ENCODE results near the gene OSBPL10.
"Not testable (repeated sequence)": the region's sequence is repeated elsewhere in the genome, so short reads cannot be mapped to it uniquely, and the experiment has no call there.

Gene OSBPL10

GRCh38 chr3:31704591-31705179, 276.4 kb downstream of the OSBPL10 start:
- DNase-seq (ENCODE audit: low read depth in 2 of 2), result peak; percentile 6 to 11

DNA sequence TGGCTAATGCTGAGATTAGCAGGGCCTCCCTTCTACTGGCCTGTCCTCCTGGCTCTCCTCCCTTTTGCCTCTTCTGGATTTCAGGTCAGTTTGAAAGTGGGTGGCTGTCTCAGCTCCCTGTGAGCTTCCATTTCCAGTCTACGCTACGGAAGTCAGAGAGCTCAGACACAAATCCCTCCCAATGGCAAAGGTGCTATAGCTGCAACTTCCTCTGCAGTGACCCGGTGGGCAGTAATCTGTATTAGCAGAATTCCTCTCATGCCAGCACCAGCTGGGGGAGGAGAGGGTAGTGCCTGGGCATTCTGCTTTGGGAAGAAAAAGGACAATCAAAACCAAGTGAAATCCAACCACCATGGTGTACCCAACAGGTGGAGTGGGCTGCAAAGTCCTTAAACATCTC, 276.9 kb downstream of the OSBPL10 start:
- DNase-seq (ENCODE audit: low read depth in 2 of 2), result no peak

DNA sequence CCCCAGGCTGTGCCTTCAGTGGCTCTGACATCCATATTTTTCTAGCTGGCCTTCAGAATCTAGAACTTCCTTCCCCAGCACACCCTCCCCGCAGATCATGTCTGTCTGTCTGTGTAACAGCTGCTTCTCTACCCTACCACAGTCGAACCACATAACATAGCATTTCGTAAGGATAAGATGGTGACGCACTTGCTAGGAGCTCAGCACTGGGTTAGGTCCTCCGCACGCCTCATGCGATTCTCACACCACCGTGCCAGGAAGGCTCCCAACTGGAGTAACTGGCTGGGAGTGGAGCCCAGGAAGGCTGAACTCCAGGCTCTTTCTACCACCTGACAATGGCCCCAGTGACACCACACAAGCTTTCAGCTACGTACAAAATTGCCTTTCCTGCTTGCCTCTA, 279.8 kb downstream of the OSBPL10 start:
- DNase-seq (ENCODE audit: low read depth in 2 of 2), result no peak

DNA sequence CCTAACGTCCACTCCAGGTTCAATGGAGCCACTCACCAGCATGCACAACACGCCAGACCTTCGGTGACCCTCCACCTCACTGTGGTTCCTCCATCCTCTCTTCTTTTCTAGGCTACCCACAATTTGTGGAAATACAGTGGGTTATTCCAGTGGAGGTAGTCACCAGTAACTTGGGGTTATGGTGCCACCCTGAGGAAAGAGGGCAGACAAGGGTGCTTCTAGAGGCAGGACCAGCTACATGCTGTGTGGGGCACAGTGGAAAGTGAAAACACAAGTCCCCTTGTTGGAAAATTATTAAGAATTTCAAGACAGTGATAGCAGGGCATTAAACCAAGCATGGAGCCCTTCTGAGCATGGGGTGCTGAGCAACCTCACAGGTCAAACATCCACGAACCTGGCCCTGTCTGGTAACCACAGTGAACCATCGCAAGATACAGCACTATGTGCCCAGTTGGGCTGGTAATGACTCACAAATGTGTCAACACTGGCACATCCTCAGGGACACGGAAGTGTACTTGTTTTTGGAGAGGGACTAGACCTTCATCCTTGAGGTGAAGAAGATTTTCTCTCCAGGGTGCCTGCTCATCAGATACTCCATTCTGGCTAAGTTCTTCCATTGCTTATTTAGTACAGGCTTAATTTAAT, 281.6 kb downstream of the OSBPL10 start:
- DNase-seq (ENCODE audit: low read depth in 2 of 2), result no peak

DNA sequence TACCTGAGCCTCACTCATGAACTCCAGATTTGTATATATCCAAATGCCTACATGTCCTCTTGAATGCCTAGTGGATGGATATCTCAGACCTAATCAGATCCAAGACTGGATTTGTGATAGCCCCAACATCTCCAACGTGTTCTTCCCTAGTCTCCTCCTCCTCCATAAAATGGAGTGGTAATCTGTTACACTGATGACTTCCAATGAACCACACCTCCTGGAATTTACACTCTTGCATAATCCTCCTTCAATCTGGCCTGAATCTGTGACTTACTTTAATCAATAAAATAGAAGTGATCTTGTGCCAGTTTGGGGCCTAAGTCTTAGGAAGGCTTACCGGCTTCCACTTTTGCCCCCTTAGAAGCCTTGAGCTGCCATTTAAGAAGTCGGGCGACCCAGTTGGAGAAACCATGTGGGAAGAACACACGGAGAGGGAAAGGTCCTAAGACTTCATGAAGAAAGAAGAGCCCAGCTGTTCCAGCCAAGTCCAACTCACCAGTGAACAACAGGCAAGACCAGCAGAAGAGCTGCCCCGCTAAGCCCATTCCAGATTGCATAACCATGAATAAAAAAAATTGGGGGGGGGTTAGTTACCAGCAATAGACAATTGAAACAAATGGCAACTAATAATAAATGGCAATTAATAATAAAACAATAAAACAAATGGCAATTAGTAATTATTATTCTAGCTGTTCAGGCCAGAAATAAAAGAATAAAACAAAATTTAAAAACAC, 284.1 kb downstream of the OSBPL10 start:
- no peak for DNase-seq (ENCODE audit: low read depth in 2 of 2)

DNA sequence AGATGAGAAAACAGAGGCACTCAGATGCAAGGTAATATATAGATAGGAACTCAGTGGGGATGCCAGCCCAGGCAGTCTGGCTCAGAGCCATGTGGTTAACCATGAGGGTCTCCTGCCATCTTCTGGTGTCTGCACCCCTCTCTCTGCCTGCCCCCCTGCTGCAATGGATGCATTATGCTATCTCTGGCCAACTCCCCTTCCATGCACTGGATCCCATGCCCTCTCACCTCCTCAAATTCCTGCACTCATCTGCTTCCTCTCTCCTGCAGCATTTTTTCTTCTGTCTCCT, 285.1 kb downstream of the OSBPL10 start:
- DNase-seq (ENCODE audit: low read depth in 2 of 2), result no peak

DNA sequence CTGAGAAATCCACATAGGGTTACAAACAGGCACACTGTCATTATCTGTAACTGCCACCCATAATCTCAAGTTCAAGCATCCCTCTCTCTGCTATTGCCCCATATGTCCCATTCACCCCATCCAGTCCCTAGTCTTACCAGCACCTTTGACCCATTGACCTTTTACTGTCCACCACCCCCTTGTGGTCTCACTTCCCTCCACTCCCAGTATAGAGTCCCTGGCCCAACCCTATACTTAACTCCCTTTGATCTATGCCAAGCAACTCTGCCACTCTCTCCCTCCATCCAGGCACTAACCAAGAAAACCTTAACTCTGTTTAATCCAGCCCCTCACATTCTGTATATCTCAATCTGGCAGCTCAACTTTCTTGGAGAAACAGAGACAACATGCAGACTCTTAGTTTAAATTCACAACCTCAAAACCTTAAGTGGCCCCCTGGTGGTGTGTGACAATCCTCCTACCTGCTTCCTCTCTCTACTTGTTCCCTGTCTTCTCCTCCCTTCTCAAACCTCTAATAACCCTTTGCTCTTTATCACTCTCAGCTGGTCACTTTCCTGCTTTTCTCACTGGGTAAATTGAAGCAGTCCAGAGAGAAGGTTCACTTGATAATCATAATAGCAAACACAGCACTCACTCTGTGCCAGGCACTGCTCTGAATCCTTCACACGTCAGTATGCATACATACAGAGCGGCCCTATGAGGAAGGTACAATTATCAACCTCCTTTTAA, 285.6 kb downstream of the OSBPL10 start:
- peak in 1 of 2 donors; percentile 12 for DNase-seq (ENCODE audit: low read depth in 2 of 2)

DNA sequence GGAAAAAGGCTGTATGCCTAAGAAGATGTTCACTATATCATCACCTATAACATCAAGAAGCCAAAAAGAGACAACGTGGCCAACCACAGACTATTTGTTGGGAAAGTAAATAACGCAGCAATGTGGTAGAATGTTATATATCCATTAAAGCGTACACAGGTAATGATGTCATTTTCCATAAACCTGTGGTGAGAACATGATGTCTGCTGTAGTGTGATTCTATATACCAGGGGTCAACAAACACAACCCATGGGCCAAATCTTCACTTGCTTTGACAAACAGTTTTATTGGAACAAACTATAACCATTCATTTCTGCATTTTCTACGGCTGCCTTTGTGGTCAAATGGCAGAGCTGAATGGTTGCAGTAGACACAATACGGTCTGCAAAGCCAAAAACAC, 287.7 kb downstream of the OSBPL10 start:
- no peak for DNase-seq (ENCODE audit: low read depth in 2 of 2)

GRCh38 chr3:31692751-31693150, 288.3 kb downstream of the OSBPL10 start:
- DNase-seq (ENCODE audit: low read depth in 2 of 2), result no peak

DNA sequence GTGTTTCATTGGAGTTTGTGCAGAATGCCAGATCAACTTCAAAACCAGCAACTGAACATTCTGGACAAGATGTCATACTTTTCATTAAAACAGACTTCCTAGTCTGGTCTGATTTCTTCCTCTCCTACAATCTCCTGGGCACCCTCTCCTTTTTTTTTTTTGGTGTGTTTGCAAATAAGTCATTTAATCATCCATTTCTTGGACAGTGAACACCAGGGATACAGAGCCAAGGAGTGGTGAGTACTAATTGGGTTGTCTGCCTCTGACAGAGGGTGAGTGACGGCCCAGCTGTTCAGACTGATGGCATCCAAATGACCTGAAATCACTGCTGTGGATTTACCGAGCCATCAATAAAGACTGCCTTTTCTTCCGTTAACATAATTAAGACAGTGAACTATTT, 290.3 kb downstream of the OSBPL10 start:
- no peak for DNase-seq (ENCODE audit: low read depth in 2 of 2)

DNA sequence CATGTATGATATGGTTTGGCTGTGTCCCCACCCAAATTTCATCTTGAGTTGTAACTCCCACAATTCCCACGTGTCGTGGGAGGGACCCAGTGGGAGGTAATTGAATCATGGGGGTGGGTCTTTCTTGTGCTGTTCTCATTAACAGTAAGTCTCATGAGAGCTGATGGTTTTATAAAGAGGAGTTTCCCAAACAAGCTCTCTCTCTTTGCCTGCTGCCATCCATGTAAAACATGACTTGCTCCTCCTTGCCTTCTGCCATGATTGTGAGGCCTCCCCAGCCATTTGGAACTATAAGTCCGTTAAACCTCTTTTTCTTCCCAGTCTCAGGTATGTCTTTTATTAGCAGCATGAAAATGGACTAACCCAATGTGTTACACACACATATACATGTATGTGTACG, 291.5 kb downstream of the OSBPL10 start:
- not testable (repeated sequence) for DNase-seq (ENCODE audit: low read depth in 2 of 2)

DNA sequence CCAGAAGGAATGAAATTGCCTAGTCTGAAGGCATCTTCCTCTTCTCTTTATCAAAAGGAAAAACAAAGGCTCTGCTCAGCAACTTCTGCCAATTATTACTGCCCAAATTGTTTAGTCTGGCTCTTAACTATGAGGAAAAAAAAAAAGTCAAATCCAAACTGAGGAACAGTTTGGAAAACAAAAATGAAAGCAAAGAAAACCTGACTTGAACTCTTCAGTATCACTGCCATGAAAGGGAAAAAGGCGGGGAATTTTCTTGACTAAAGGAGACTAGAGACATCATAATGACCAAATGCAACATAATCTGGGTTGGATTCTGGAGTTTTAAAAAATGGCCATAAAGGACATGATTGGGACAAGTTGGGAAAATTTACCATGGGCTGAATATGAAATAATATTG, 292.1 kb downstream of the OSBPL10 start:
- no peak for DNase-seq (ENCODE audit: low read depth in 2 of 2)

DNA sequence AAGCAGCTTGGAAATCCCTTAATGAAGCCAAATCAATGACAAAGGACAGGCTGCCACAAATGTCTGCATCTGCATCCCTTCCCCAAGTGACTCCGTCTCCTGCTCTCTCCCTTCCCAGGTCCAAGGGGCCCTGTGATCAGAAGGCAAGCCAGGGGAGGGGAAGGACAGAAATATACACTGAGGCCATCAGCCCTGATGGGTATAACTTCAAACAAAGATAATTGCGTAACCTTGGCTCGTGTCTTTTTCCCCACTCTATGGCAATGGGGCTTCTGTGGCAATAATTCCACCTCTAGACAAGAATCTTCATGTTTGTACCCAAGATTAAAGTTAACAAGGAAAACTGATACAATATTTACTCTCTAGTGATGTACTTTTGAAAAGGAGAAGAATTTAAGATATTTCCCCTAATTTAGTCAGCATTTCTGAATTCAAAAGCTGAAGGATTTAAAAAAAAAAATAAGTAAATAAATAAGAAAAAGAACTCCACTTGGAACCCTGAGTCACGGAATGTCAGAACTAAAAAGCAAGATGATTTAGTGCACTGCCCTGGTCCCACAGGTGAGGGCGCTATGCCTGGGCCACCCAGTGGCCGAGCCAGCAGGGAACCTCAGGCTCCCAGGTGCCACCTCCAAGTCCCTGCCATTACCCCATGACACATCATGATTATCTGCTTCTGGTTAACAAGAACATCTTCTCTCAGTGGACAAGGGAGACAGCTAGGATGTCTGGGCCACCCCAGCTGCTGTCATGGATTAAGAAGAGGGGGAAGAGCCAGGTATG, 293.9 kb downstream of the OSBPL10 start:
- DNase-seq (ENCODE audit: low read depth in 2 of 2), result no peak

- no peak for DNase-seq (ENCODE audit: low read depth in 2 of 2)
Measured at GRCh38 chr3:31680072-31680870, 300.8 kb downstream of the OSBPL10 start.

GRCh38 chr3:31676556-31676955, 304.5 kb downstream of the OSBPL10 start:
- no peak for DNase-seq (ENCODE audit: low read depth in 2 of 2)

- no peak for DNase-seq (ENCODE audit: low read depth in 2 of 2)
Measured at GRCh38 chr3:31673950-31674349, 307.1 kb downstream of the OSBPL10 start.

DNA sequence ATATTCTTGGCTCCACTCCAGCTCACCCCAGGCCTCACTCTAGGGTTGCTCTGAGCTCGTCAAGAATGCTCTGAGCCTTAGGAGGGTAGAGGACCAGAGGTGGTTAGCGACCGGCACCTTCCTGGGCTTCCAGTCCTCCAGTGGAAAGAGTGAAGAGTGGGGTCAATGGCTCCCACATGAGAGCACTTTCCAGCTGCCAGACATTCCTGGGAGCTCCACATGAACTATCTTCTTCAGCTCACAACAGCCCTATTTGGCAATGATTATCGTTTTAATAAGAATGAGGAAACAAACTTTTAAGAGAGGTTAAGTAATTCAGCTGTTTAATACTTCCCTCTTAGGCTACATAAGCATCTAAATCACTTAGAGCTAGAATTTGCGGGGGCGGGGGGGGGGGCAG, 309.1 kb downstream of the OSBPL10 start:
- DNase-seq (ENCODE audit: low read depth in 2 of 2), result no peak

DNA sequence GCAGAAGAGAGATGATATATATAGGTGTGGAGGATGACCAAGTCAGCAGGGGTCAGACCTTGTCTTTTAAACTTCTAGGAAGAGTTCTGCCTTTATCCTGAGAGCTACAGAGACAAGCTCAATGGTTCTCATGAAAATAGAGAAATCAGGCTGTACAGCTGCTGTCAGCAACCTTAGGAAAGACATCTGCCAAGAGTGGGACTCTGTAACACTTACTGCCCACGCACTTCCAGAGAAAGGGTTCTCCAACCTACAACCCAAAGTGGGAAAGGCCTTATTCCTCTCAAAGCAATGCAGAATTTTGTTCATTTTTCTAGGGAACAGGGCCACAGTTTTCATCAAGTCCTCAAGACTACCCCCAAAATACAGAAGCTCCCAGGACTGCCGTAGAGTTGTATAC, 309.6 kb downstream of the OSBPL10 start:
- DNase-seq (ENCODE audit: low read depth in 2 of 2), result no peak

DNA sequence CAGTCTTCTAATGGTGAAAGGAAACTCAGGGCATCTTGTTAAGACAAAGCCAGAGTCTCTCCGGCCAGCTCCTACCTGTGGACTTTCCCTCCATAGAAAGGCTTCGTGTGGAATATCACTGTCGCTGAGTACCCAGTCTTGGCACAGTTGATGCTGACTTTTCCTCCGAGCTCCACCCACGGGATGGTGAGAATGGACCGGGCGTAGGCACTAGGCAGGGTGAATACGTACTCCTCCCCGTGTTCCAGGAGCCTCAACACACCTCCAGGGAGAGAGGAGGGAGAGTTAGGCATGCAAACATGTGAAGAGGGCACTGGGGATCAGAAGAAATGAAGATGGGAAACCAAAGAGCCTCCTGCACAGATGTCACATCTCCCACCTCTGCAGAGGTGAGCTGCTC, 310.3 kb downstream of the OSBPL10 start:
- DNase-seq (ENCODE audit: low read depth in 2 of 2), result no peak

- no peak for DNase-seq (ENCODE audit: low read depth in 2 of 2)
Measured at GRCh38 chr3:31670136-31670535, 310.9 kb downstream of the OSBPL10 start.

GRCh38 chr3:31668242-31668641, 312.8 kb downstream of the OSBPL10 start:
- no peak for DNase-seq (ENCODE audit: low read depth in 2 of 2)
